HFFc6 (cell line): ENCODE measurements around the gene SRSF8. TPM values are rescaled to one million over a fixed set of nuclear protein-coding genes. Genes with fewer than 3 reads are reported as not detected.

ENCODE experiments used
- DNase-seq: peaks from one replicate; pipeline ENCODE4 v3.0.0-alpha.2; 2018
- H3K27ac Mint-ChIP-seq: 2 replicates; pipeline ENCODE4 v1.8.0; 2020; ENCODE audit warnings: mild to moderate bottlenecking, mixed read lengths
- H3K27me3 Mint-ChIP-seq: 2 replicates; pipeline ENCODE4 v1.8.0; 2021; ENCODE audit warnings: mild to moderate bottlenecking, moderate library complexity, mixed read lengths; ENCODE audit not compliant: insufficient read depth
- H3K36me3 Mint-ChIP-seq: 2 replicates; pipeline ENCODE4 v1.8.0; 2021; ENCODE audit warnings: low read depth, mixed read lengths
- H3K4me1 Mint-ChIP-seq: 2 replicates; pipeline ENCODE4 v1.8.0; 2020; ENCODE audit warnings: low read depth, mixed read lengths
- H3K4me3 Mint-ChIP-seq: 2 replicates; pipeline ENCODE4 v1.8.0; 2020; ENCODE audit warnings: mild to moderate bottlenecking, moderate library complexity, mixed read lengths
- H3K9me3 Mint-ChIP-seq: 2 replicates; pipeline ENCODE4 v1.8.0; 2020; ENCODE audit warnings: mild to moderate bottlenecking, mixed read lengths
- CTCF ChIP-seq: fragments of 200-600 bp; sonication (generic); IDR thresholded peaks from 2 replicates; pipeline ENCODE4 v1.5.0; 2021; ENCODE audit warnings: antibody characterized with exemption, mild to moderate bottlenecking
- total RNA-seq, 6 experiments: library from RNA; stranded (reverse); fragmentation: NEBNext Ultra II Directional; extraction: Animal tissue kit (Norgen Biotek cat#: 25700); gene quantifications; 2 replicates in 1 of 6; 3 replicates in 5 of 6; pipeline ENCODE4 v1.2.3, GENCODE V29; 2021

Gene SRSF8
- total RNA-seq, 6 experiments from 2014 or later = 27.7 to 35.6 (median 32.6) TPM

GRCh38 chr11:95078526-95078925 is 11.8 kb downstream of the SRSF8 start:
- Mint-ChIP-seq H3K27me3 (peaks cover 8% of the 10 kb centered on the region), H3K4me3 (no peak overlapping the region), H3K27ac (no peak overlapping the region), H3K36me3 (no peaks in the 10 kb centered on the region), H3K9me3 (no peaks in the 10 kb centered on the region), H3K4me1 (peaks cover 6% of the 10 kb centered on the region)
- no peak for DNase-seq
- TF ChIP-seq CTCF = no peak

- no peak overlapping the region for H3K27ac Mint-ChIP-seq
- H3K9me3 Mint-ChIP-seq = no peaks in the 10 kb centered on the region
- no peak overlapping the region for H3K4me3 Mint-ChIP-seq
- no peaks in the 10 kb centered on the region for H3K36me3 Mint-ChIP-seq
- peaks cover 12% of the 10 kb centered on the region for H3K4me1 Mint-ChIP-seq
- no peak for DNase-seq
- H3K27me3 Mint-ChIP-seq = peaks cover 8% of the 10 kb centered on the region
- TF ChIP-seq CTCF = no peak
Observed at GRCh38 chr11:95081010-95081409, 14.3 kb downstream of the SRSF8 start.

GRCh38 chr11:95081412-95081811 is 14.7 kb downstream of the SRSF8 start:
- peaks cover 9% of the 10 kb centered on the region for H3K4me1 Mint-ChIP-seq

GRCh38 chr11:95082576-95083001 is 15.9 kb downstream of the SRSF8 start:
- DNase-seq = no peak
- H3K27ac Mint-ChIP-seq = no peak overlapping the region
- H3K4me1 Mint-ChIP-seq = 0 out of 2 replicates have a peak, but pooled peaks cover 6% of the 10 kb centered on the region
- TF ChIP-seq CTCF = no peak
- peaks cover 12% of the 10 kb centered on the region for H3K27me3 Mint-ChIP-seq
- no peak overlapping the region for H3K4me3 Mint-ChIP-seq
- no peaks in the 10 kb centered on the region for H3K9me3 Mint-ChIP-seq
- no peaks in the 10 kb centered on the region for H3K36me3 Mint-ChIP-seq

More at GRCh38 chr11:95081412-95081811, 14.7 kb downstream of the SRSF8 start:
- DNase-seq = no peak
- no peaks in the 10 kb centered on the region for H3K36me3 Mint-ChIP-seq
- H3K27ac Mint-ChIP-seq = no peak overlapping the region
- H3K27me3 Mint-ChIP-seq = peaks cover 9% of the 10 kb centered on the region
- TF ChIP-seq CTCF = no peak
- H3K9me3 Mint-ChIP-seq = no peaks in the 10 kb centered on the region
- no peak overlapping the region for H3K4me3 Mint-ChIP-seq

- Mint-ChIP-seq H3K27me3 (peaks cover 12% of the 10 kb centered on the region), H3K36me3 (no peaks in the 10 kb centered on the region), H3K4me1 (0 out of 2 replicates have a peak, but pooled peaks cover 6% of the 10 kb centered on the region), H3K9me3 (no peaks in the 10 kb centered on the region), H3K4me3 (no peak overlapping the region), H3K27ac (no peak overlapping the region)
- TF ChIP-seq CTCF = no peak
- no peak for DNase-seq
Observed at GRCh38 chr11:95084509-95084908, 17.8 kb downstream of the SRSF8 start.
